H9 (cell line): ENCODE results near the gene HEBP2. TPM values are rescaled to one million over a fixed set of nuclear protein-coding genes. Genes with fewer than 3 reads are reported as not detected.

Experiments
- DNase-seq: peaks from one replicate; pipeline ENCODE4 v3.0.0-alpha.2; 2017
- H2AFZ ChIP-seq: one replicate; pipeline ENCODE4 v1.6.1; 2013; ENCODE audit warnings: mild to moderate bottlenecking, low read length, control low read depth, moderate library complexity
- H2AK5ac ChIP-seq: 2 replicates; pipeline ENCODE4 v1.6.1; 2013; ENCODE audit warnings: low read length, control low read depth, mixed read lengths; ENCODE audit not compliant: insufficient read length
- H2BK120ac ChIP-seq: one replicate; pipeline ENCODE4 v1.6.1; 2013; ENCODE audit warnings: low read depth, mild to moderate bottlenecking, low read length, control low read depth, inconsistent platforms; ENCODE audit not compliant: poor library complexity, severe bottlenecking
- H2BK12ac ChIP-seq: 2 replicates; pipeline ENCODE4 v1.6.1; 2013; ENCODE audit warnings: low read length, control low read depth, mixed read lengths, low read depth; ENCODE audit not compliant: insufficient read length
- H2BK15ac ChIP-seq: 2 replicates; pipeline ENCODE4 v1.6.1; 2013; ENCODE audit warnings: low read depth, low read length, control low read depth
- H2BK20ac ChIP-seq: one replicate; pipeline ENCODE4 v1.6.1; 2013; ENCODE audit warnings: low read depth, mild to moderate bottlenecking, low read length, control low read depth, inconsistent platforms; ENCODE audit not compliant: poor library complexity, severe bottlenecking
- H2BK5ac ChIP-seq: 2 replicates; pipeline ENCODE4 v1.6.1; 2013; ENCODE audit warnings: low read length, control low read depth, mixed read lengths; ENCODE audit not compliant: insufficient read length
- H3K14ac ChIP-seq: 2 replicates; pipeline ENCODE4 v1.6.1; 2013; ENCODE audit warnings: low read length, control low read depth; ENCODE audit not compliant: insufficient read depth
- H3K18ac ChIP-seq: 2 replicates; pipeline ENCODE4 v1.6.1; 2013; ENCODE audit warnings: low read depth, mild to moderate bottlenecking, mixed read lengths, low read length, control low read depth; ENCODE audit not compliant: insufficient read length
- H3K23ac ChIP-seq: 2 replicates; pipeline ENCODE4 v1.6.1; 2013; ENCODE audit warnings: low read length, control low read depth, mixed read lengths, low read depth; ENCODE audit not compliant: insufficient read length
- H3K23me2 ChIP-seq: 2 replicates; pipeline ENCODE4 v1.6.1; 2013; ENCODE audit warnings: low read depth, mild to moderate bottlenecking, mixed read lengths, low read length, control low read depth; ENCODE audit not compliant: insufficient read length, poor library complexity, severe bottlenecking
- H3K27ac ChIP-seq: 2 replicates; pipeline ENCODE4 v1.5.1; 2013; ENCODE audit warnings: low read length, control low read depth, mixed read lengths, low read depth; ENCODE audit not compliant: insufficient read length
- H3K27me3 ChIP-seq: 2 replicates; pipeline ENCODE4 v1.6.1; 2013; ENCODE audit warnings: low read length, control low read depth, inconsistent platforms; ENCODE audit not compliant: insufficient read depth
- H3K4ac ChIP-seq: 2 replicates; pipeline ENCODE4 v1.6.1; 2013; ENCODE audit warnings: low read depth, mild to moderate bottlenecking, control low read depth, inconsistent platforms, low read length, moderate library complexity
- H3K4me1 ChIP-seq: 2 replicates; pipeline ENCODE4 v1.6.1; 2013; ENCODE audit warnings: low read length, control low read depth, inconsistent platforms; ENCODE audit not compliant: insufficient read depth
- H3K4me2 ChIP-seq: 2 replicates; pipeline ENCODE4 v1.6.1; 2013; ENCODE audit warnings: low read length, control low read depth, mixed read lengths; ENCODE audit not compliant: insufficient read length, insufficient read depth
- H3K56ac ChIP-seq: 2 replicates; pipeline ENCODE4 v1.6.1; 2013; ENCODE audit warnings: low read depth, mild to moderate bottlenecking, mixed read lengths, low read length, control low read depth; ENCODE audit not compliant: insufficient read length
- H3K79me1 ChIP-seq: 2 replicates; pipeline ENCODE4 v1.6.1; 2013; ENCODE audit warnings: low read depth, mild to moderate bottlenecking, moderate library complexity, low read length, control low read depth, inconsistent platforms; ENCODE audit not compliant: insufficient read depth, poor library complexity, severe bottlenecking
- H3K79me2 ChIP-seq: 2 replicates; pipeline ENCODE4 v1.6.1; 2013; ENCODE audit warnings: low read length, control low read depth, inconsistent platforms; ENCODE audit not compliant: insufficient read depth
- H3K9ac ChIP-seq: 2 replicates; pipeline ENCODE4 v1.6.1; 2013; ENCODE audit warnings: low read length, control low read depth, mixed read lengths; ENCODE audit not compliant: insufficient read length; ENCODE audit errors: extremely low read depth
- H3K9me3 ChIP-seq: one replicate; pipeline ENCODE4 v1.6.1; 2013; ENCODE audit warnings: low read depth, low read length, inconsistent platforms; ENCODE audit not compliant: control insufficient read depth
- H3T11ph ChIP-seq: one replicate; pipeline ENCODE4 v1.6.1; 2013; ENCODE audit warnings: mild to moderate bottlenecking, low read length, control low read depth, inconsistent platforms
- H4K20me1 ChIP-seq: one replicate; pipeline ENCODE4 v1.6.1; 2013; ENCODE audit not compliant: control insufficient read depth, insufficient read length, insufficient read depth
- H4K5ac ChIP-seq: 2 replicates; pipeline ENCODE4 v1.6.1; 2013; ENCODE audit warnings: low read depth, mild to moderate bottlenecking, mixed read lengths, low read length, control low read depth; ENCODE audit not compliant: insufficient read length
- H4K8ac ChIP-seq: replicated peaks from 2 replicates; pipeline ENCODE4 v1.6.1; 2013; ENCODE audit warnings: low read length, control low read depth, mixed read lengths, low read depth; ENCODE audit not compliant: insufficient read length
- H4K91ac ChIP-seq: 2 replicates; pipeline ENCODE4 v1.6.1; 2013; ENCODE audit warnings: low read depth, mild to moderate bottlenecking, moderate library complexity, mixed read lengths, low read length, control low read depth; ENCODE audit not compliant: insufficient read length
- H3K27ac Mint-ChIP-seq, 3 experiments: 2 replicates in 2 of 3; 3 replicates in 1 of 3; pipeline ENCODE4 v1.8.0; 2020 to 2021; ENCODE audit warnings: mixed read lengths in 3 of 3, mild to moderate bottlenecking in 1 of 3, moderate library complexity in 1 of 3
- H3K27me3 Mint-ChIP-seq: 2 replicates; pipeline ENCODE4 v1.8.0; 2021; ENCODE audit warnings: low read depth, mild to moderate bottlenecking, moderate library complexity, mixed read lengths
- H3K36me3 Mint-ChIP-seq, 3 experiments: 2 replicates in 2 of 3; 3 replicates in 1 of 3; pipeline ENCODE4 v1.8.0; 2020 to 2021; ENCODE audit warnings: low read depth in 3 of 3, mixed read lengths in 3 of 3; ENCODE audit not compliant: insufficient read depth in 1 of 3
- H3K4me1 Mint-ChIP-seq, 2 experiments: 2 replicates each; pipeline ENCODE4 v1.8.0; 2020; ENCODE audit warnings: mixed read lengths in 2 of 2
- H3K4me3 Mint-ChIP-seq, 2 experiments: 2 replicates in 1 of 2; 3 replicates in 1 of 2; pipeline ENCODE4 v1.8.0; 2020 to 2021; ENCODE audit warnings: mild to moderate bottlenecking in 2 of 2, mixed read lengths in 2 of 2, moderate library complexity in 1 of 2
- H3K9me3 Mint-ChIP-seq, 2 experiments: 2 replicates in 1 of 2; 3 replicates in 1 of 2; pipeline ENCODE4 v1.8.0; 2020; ENCODE audit warnings: mild to moderate bottlenecking in 2 of 2, mixed read lengths in 2 of 2, moderate library complexity in 1 of 2
- CTCF ChIP-seq: fragments of 200-600 bp; sonication (generic); conservative IDR thresholded peaks from 3 replicates; pipeline ENCODE4 v1.8.0; 2021; ENCODE audit warnings: antibody characterized with exemption, mild to moderate bottlenecking
- WGBS: extraction: QIAGEN DNeasy Blood & Tissue Kit; methylation state at CpG from one replicate; pipeline ENCODE4 v1.1.7; 2013; ENCODE audit warnings: missing lambda C conversion rate, low lambda C conversion rate, mixed read lengths; ENCODE audit not compliant: insufficient read length; ENCODE audit errors: extremely low coverage; 5-methylcytosine and 5-hydroxymethylcytosine counted together
- total RNA-seq: library from RNA; stranded (reverse); gene quantifications from 2 replicates; pipeline ENCODE4 v1.2.1, GENCODE V29; 2021

The HEBP2 gene
- total RNA-seq, 1 experiment from 2014 or later = 57.8 TPM

- Histone ChIP-seq H3K27me3 (no peaks in the 10 kb centered on the region), H3K56ac (no peak overlapping the region), H2BK15ac (no peak overlapping the region), H3K9me3 (no peaks in the 10 kb centered on the region), H4K5ac (no peak overlapping the region), H2BK20ac (no peak overlapping the region), H3K79me1 (no peaks in the 10 kb centered on the region), H3K79me2 (no peaks in the 10 kb centered on the region), H3K14ac (no peak overlapping the region), H3K23me2 (no peaks in the 10 kb centered on the region), H3K4me2 (no peak overlapping the region), H2BK12ac (no peak overlapping the region), H3K9ac (no peak overlapping the region), H3K23ac (no peak overlapping the region), H2BK5ac (no peak overlapping the region), H4K8ac (no peak overlapping the region), H3K4me1 (no peaks in the 10 kb centered on the region), H4K91ac (no peak overlapping the region), H3K18ac (no peak overlapping the region), H3T11ph (no peak overlapping the region), H3K27ac (no peak overlapping the region), H4K20me1 (no peaks in the 10 kb centered on the region), H2AFZ (no peak overlapping the region), H2BK120ac (no peak overlapping the region), H2AK5ac (no peak overlapping the region), H3K4ac (no peak overlapping the region)
- H3K27me3 Mint-ChIP-seq = no peaks in the 10 kb centered on the region
- H3K27ac Mint-ChIP-seq = no peak overlapping the region
- no peak for DNase-seq
- peaks cover 0 to 20% (median 3%) of the 10 kb centered on the region in 3 experiments; a peak in 6 of 7 replicates for H3K36me3 Mint-ChIP-seq
- no peak for TF ChIP-seq CTCF
- peaks cover 3 to 7% of the 10 kb centered on the region in 2 experiments; a peak in 3 of 4 replicates for H3K4me1 Mint-ChIP-seq
- no CpG with 5 or more reads among the region's 4 CpGs for WGBS
- no peak overlapping the region for H3K4me3 Mint-ChIP-seq
- no peaks in the 10 kb centered on the region for H3K9me3 Mint-ChIP-seq
These were observed 30.9 kb downstream of the HEBP2 start for GRCh38 chr6:138434925-138435324.
